Stimulated activated CD8-positive, alpha-beta memory T cell treated with anti-CD3 and anti-CD28 coated beads, Interleukin-2, amount 100 ng/mL, for 1 hour (primary cell): ENCODE data around the gene MT1X.
"Not testable (repeated sequence)": the region's sequence is repeated elsewhere in the genome, so short reads cannot be mapped to it uniquely, and the experiment has no call there.

Experiments
- DNase-seq, 2 donors: peaks; one replicate each; pipeline ENCODE4 v3.0.0-alpha.2; 2020; ENCODE audit warnings: low read depth in 2 of 2

The MT1X gene

DNA sequence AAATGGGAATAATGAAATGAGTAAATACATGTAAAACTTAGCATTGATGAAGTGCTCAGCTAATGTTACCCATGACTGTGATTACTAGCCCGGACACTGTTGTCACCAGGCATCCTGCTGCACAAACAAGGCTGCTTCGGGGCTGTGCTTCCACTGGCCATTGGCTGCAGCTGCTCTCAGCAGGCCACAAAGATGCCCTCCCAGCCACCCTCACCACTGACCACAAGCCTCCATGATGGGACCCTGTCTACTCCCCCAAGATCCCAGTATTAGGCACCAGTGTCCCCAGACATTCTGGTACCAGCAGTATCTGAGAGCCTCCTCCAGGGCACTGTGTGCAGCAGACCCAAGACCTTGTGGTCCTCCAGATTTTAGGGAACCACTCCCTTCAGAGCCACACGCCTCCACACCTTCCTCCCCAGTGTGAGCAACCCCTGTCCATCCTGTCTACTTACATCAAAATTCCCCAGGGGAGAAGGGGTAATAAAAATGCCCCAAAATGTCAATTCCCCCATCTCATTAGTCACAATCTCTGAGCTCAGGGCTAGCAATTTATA, 28.0 kb downstream of the MT1X start:
- DNase-seq: no peak

DNA sequence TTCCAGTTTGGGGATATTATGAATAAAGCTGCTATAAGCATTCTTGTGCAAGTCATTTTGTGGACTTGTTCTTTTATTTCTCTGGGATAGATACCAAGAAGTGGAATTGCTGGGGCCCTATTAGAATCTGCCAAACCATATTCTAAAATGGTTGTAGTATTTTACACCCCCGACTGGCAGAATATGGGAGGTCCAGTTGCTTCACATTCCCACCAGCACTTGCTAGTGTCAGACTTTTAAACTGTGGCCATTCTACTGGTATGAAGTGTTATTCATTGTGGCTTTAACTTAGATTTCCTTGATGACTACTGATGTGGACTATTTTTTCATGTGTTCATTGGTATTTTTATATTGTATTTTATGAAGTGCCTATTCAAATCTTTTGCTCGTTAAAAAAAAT, 29.6 kb downstream of the MT1X start:
- no peak for DNase-seq

DNA sequence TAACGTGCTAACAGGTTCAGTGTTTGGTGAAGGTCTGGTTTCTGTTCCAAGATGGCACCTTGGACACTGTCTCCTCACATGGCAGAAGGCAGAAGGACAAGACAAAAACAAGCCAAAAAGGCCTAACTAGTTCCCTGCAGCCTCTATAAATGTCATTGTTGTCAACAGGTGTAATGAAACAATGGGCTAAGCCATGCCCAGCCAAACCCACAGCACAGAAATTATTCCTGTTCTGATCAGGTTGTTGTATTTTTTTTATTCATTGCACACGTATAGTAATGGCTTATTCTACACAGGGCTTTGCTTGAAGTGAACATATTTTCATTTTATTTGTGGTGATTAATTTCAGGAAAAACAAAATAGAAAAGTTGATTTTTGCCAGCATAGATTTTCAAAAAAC, 31.5 kb downstream of the MT1X start:
- DNase-seq: no peak

DNA sequence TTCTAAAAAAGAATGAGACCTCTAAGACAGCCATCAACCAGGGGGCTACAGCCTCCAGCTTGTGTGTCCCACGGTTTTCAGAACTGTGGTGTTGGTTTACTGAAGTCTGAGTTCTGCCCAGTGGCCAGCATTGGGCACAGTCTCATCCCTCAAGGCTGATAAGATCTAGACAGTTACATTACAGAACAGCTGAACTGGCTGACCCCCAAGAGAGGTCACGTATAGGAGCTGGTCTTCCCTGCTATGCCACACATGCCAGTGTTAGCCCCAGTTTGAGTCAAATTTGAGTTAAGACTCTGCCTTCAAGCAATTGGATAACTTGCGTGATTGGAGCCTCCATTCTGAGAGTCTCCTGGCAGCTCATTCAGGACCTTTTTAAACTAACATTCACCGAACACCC, 32.9 kb downstream of the MT1X start:
- no peak for DNase-seq

DNA sequence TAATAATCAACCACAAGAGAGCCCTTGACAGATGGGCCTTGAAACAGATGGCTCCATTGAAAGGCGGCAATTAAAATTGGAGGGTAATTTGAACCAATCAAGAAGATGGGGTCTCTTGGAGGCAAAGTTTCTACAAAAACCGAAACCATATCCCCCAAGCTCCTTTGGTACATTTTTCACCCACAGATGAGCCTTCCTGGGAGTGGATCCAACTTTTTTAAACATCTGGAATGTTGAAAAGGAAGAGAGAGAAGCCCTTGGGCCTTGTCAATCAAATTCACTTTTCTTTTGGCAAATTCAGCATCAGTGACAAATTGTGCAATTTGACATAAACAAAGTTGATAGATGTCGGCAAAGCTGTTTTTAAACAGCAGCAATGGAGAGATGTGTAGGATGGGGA, 34.5 kb downstream of the MT1X start:
- no peak for DNase-seq

DNA sequence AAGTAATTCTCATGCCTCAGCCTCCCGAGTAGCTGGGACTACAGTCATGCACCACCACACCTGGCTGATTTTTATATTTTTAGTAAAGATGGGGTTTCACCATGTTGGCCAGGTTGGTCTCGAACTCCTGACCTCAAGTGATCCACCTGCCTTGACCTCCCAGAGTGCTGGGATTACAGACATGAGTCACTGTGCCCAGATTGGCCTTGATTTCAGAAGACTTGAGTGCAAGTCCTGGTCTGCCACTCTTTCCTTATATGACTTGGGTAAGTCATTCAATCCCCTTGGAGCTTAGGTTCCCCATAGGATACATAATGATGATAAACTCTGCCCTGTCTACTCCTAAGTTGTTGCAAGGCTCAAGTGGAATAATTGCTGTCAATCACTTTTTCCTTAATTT, 35.3 kb downstream of the MT1X start:
- not testable (repeated sequence) for DNase-seq

DNA sequence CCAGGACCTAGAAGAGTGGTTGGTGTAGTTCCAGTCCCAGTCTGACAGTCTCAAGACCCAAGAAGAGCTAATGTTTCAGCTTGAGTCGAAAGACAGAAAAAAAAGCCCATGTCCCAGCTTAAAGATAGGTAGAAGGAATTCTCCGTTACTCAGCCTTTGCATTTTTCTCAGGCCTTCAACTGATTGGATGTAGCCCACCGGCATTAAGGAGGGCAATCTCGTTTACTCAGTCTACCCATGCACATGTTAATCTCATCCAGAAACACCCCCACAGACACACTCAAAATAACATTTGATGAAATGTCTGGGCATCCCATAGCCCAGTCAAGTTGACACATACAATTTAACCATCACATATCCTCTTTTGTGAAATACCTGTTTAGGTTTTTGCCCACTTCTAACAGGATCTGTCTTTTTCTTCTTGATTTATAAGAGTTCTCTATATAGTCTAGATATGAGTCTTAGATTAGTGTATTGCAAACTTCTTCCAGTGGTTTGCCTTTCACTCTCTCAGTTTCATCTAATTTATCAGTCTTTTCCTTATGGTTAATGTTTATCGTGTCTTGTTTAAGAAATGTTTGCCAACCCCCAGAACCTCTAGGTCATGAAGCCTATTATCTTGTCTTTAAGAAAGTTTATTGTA, 40.1 kb downstream of the MT1X start:
- DNase-seq: no peak

DNA sequence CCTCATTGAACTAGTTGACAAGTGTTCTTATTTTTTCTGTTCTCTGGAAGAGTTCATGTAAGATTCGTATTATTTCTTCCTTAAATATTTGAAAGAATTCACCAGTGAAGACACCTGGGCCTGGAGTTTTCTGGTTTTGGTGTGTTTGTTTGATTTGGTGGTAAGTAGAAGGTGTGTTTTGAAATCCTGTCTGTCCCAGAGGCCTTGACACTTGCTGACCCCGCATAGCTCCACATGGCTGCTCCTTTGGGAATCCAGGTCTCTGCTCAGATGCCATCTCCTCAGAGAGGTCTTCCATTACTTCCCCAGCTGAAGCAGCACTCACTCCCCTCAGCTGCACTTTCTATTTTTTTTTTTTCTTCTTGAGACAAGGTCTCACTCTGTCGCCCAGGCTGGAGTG, 41.9 kb downstream of the MT1X start:
- DNase-seq: no peak

DNA sequence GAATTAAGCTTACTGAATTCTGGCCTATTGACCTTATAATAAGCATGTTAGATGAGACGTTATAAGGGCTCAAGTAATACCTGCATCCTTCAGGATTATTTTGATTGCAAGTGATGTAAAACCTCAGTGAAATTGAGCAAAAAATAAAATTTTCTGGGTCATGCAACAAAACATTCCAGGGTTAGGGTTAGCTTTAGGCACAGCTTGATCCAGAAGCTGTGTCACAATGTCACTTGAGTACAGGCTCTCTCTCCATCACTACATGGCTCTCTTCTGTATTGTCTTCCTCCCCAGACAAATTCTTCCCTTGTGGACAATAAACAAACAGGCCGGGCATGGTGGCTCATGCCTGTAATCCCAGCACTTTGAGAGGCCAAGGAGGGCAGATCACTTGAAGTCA, 44.0 kb downstream of the MT1X start:
- DNase-seq: no peak

DNA sequence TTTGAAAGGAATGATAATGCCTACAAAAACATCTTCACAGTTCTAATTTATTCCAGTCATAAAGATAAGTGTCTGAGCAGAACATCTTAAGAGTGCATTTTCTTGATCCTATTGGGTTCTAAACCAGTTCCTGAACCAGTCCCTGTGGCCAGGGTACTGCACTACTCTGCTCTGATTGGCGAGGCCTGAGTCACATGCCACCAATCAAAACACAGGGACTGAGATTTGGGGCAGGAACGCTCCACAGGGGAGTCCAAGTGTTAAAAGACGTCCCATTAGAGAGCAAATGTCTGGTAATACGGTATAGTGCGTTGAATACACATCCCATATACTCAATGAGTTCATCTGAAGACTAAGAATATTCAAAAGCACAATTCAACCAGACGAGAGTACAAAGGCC, 44.7 kb downstream of the MT1X start:
- no peak for DNase-seq

DNA sequence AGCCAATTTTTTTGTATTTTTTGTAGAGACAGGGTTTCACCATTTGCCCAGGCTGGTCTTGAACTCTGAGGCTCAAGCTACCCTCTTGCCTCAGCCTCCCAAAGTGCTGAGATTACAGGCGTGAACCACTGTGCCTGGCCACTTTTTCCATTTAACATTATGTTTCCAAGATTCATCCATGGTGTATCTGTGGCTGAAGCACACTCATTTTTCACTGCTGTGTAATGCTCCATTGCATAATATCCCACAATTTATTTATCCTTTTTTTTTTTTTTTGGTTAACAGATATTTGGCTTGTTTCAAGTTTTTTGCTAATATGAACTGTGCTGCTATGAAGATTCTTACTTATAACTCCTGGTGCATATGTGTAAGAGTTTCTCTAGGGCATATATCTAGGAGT, 45.8 kb downstream of the MT1X start:
- DNase-seq: no peak

DNA sequence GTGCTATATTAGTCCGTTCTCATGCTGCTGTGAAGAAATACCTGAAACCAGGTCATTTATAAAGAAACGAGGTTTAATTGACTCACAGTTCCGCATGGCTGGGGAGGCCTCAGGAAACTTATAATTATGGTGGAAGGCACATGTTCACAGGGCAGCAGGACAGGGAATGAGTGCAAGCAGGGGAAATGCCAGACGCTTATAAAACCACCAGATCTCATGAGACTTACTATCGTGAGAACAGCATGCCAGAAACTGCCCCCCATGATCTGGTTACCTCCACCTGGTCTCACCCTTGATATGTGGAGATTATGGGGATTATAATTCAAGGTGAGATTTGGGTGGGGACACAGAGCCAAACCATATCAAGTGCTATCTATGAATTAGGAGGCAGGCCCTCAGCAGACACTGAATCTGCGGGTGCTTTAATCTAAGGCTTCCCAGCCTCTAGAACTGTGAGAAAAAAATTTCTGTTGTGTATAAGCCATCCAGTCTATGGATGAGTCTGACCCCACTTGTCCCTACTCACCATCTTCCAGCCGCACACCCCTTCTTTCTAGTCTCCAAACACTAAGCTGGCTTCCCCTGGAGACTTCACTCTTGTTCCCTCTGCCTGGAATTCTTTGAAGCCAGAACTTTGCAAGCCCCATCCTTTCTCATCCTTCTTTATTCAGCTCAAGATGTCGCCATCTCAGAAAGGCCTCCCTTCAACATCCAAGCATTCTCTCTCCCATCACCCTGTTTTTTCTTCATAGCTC, 46.9 kb downstream of the MT1X start:
- DNase-seq: no peak

DNA sequence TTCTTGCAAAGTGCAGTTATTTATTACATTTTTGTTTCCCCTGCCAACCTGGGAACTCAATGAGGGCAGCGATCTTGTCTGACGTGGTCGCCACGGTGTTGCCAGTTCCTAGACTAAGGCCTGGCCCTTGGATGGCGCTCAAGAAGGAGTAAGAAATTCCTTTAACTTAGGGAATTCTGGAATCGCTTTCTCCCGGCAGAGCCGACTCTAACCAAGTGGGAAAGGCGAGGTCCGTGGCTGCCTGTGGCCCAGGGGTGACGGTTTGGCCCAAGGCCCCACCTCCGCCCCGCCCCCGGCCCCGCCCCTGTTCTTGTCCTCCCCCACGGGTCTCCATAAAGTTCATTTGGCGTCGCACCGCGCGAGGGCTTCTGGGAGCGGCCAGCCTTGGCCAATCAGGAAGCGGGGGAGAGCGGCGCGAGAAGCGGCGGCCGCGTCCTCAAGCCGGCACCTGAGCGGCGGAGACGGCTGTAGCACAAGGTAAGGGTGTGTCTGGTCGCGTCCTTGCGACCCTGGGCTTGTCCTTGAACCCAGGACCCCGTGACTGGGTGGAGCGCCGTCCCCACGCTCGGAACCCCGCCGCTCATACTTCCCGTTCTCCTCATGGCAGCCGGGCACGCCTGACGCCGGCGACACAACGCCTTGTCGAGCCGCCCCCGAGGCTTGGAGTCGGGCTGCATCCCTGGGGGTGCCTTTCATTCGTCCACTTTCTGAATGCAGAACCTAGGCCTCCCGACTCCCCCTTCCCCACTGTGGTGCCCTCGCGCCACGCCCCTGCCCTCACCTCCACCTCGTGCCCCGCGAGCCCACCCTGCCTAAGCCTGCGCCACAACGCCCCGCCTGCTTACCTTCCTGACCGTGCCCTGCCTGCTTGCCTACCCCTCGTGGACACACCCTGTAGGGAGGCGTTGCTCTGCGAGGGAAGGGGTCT, 47.7 kb downstream of the MT1X start, which contains the start of gene NUP93:
Gene NUP93 (plus strand): TSS at position 395 of the 928 bp plus-strand sequence. CDS start 18,119 bp downstream, outside the sequence.
- peak; percentile 72 to 80 for DNase-seq

DNA sequence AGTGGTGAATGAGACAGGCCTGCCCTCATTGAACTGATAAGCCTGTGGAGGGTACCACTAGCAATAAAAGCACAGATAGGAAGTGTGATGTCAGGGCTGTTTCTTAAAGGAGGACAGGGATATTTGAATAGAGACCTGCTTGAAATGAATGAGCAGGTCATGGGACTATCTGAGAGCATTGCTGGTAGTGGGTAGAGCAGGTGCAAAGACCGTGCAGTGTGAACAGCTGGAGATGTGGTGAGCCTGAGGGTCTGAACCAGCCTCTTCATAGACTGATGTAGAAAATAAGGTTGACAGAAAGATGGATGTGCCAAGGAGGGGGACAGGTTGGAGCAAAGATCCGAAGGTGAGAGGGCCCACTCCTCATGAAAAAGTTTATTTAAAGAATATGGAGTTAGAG, 50.1 kb downstream of the MT1X start:
- DNase-seq: no peak

DNA sequence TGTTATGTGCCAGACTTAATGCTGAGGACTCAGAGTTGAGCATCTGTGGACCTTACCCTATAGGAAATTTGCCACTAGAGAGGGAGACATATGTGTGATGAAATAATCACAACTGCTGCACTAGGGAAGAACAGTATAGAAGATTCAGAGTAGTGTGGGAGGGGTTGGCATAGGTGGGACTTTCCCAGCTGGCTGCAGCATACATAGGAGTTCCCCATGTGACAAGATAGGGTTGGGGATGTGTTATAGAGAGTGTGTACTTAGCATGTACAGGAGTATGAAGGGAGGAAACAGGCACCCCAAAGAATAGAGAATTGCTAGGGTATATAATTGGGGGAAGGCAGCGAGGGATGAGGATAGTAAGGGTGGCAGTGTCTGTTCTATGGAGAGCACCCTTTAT, 50.6 kb downstream of the MT1X start:
- no peak for DNase-seq
